HuH-7.5 (cell line): Measurements from ENCODE around the gene HTATSF1.

Source experiments
- DNase-seq: peaks from one replicate; pipeline ENCODE4 v3.0.0; 2011; ENCODE audit warnings: low spot score

The HTATSF1 gene

GRCh38 chrX:136496764-136497555, 432 bp upstream of the HTATSF1 start:
- DNase-seq, result peak; percentile 36

- no peak for DNase-seq
Observed at GRCh38 chrX:136519069-136519468, 21.7 kb downstream of the HTATSF1 start.

- DNase-seq, result no peak
Observed at GRCh38 chrX:136523770-136524169, 26.4 kb downstream of the HTATSF1 start.

- DNase-seq, result no peak
Observed at GRCh38 chrX:136525738-136526606, 28.6 kb downstream of the HTATSF1 start.

GRCh38 chrX:136528645-136529315, 31.4 kb downstream of the HTATSF1 start:
- DNase-seq, result no peak

- DNase-seq, result no peak
Observed at GRCh38 chrX:136529795-136530194, 32.4 kb downstream of the HTATSF1 start.

GRCh38 chrX:136531951-136532350, 34.6 kb downstream of the HTATSF1 start, which contains the start of gene VGLL1:
VGLL1 (plus strand) TSS chrX:136532215; CDS start chrX:136536021, 3,806 bp downstream.
- no peak for DNase-seq

- no peak for DNase-seq
Observed at GRCh38 chrX:136534131-136534530, 36.7 kb downstream of the HTATSF1 start.

GRCh38 chrX:136538811-136539210, 41.4 kb downstream of the HTATSF1 start:
- no peak for DNase-seq

- DNase-seq, result no peak
Observed at GRCh38 chrX:136540226-136540625, 42.8 kb downstream of the HTATSF1 start.

- DNase-seq, result no peak
Observed at GRCh38 chrX:136541294-136541693, 43.9 kb downstream of the HTATSF1 start.

GRCh38 chrX:136542281-136542680, 44.9 kb downstream of the HTATSF1 start:
- no peak for DNase-seq

- DNase-seq, result no peak
Observed at GRCh38 chrX:136546371-136546781, 49.0 kb downstream of the HTATSF1 start.

- DNase-seq, result no peak
Observed at GRCh38 chrX:136549226-136549625, 51.8 kb downstream of the HTATSF1 start.

- DNase-seq, result no peak
Observed at GRCh38 chrX:136551410-136551809, 54.0 kb downstream of the HTATSF1 start.

GRCh38 chrX:136555694-136556093, 58.3 kb downstream of the HTATSF1 start:
- no peak for DNase-seq
